Panc1 (cell line): ENCODE results near the gene TAMALIN. TPM values are rescaled to one million over a fixed set of nuclear protein-coding genes. Genes with fewer than 3 reads are reported as not detected.

Experiments
- ATAC-seq: fragments of 200-7000 bp; cut with Tn5 transposase; 2 replicates; pipeline ENCODE4 v1.9.1; 2020; ENCODE audit warnings: mild to moderate bottlenecking, moderate library complexity
- BruUV-seq: library from RNA; stranded (reverse); fragments of 400-500 nt; replicated peaks from 2 replicates; lab custom pipeline; 2021; lab: Mats Ljungman, UMichigan
- CTCF ChIA-PET: fragments of 300-600 bp; sonication (Branson Sonifier 250); formaldehyde crosslinking; loops from one replicate; lab custom pipeline; 2022; ENCODE audit warnings: antibody characterized with exemption; lab: Charles Lee
- POLR2A ChIA-PET: fragments of 300-600 bp; sonication (Branson Sonifier 250); formaldehyde crosslinking; loops from one replicate; lab custom pipeline; 2022; ENCODE audit warnings: antibody characterized with exemption; lab: Charles Lee
- DNase-seq: peaks from one replicate; pipeline ENCODE4 v3.0.0-alpha.2; 2010; ENCODE audit warnings: low read depth, low spot score
- H3K27ac ChIP-seq: 2 replicates; pipeline ENCODE4 v1.5.1; 2011; ENCODE audit warnings: mild to moderate bottlenecking, low read length, inconsistent platforms
- H3K27me3 ChIP-seq: fragments of 200-500 bp; sonication (Bioruptor generic); 2 replicates; pipeline ENCODE4 v1.6.0; 2014; ENCODE audit warnings: low read length, inconsistent platforms; ENCODE audit not compliant: control insufficient read depth, insufficient read depth
- H3K36me3 ChIP-seq: fragments of 200-500 bp; sonication (Bioruptor generic); 2 replicates; pipeline ENCODE4 v1.5.1; 2014; ENCODE audit warnings: inconsistent platforms, mild to moderate bottlenecking, low read length, moderate library complexity; ENCODE audit not compliant: control insufficient read depth, insufficient read depth
- H3K4me1 ChIP-seq: 2 replicates; pipeline ENCODE4 v1.5.1; 2011; ENCODE audit warnings: inconsistent platforms, mild to moderate bottlenecking, low read length, moderate library complexity; ENCODE audit not compliant: control insufficient read depth, insufficient read depth
- H3K4me3 ChIP-seq, 2 experiments: 2 replicates each; pipeline ENCODE4 v1.5.1; 2011 to 2012; ENCODE audit warnings: low read depth in 2 of 2, low read length in 2 of 2, mild to moderate bottlenecking in 2 of 2, inconsistent platforms in 1 of 2, moderate library complexity in 1 of 2
- H3K9me3 ChIP-seq: fragments of 200-500 bp; sonication (Bioruptor generic); 2 replicates; pipeline ENCODE4 v1.5.1; 2014; ENCODE audit warnings: low read depth, mild to moderate bottlenecking, inconsistent platforms, low read length, moderate library complexity; ENCODE audit not compliant: control insufficient read depth, insufficient read depth
- CTCF ChIP-seq: fragments of 450-650 bp; IDR thresholded peaks from 2 replicates; pipeline ENCODE4 v1.5.1; 2017; ENCODE audit warnings: mild to moderate bottlenecking
- POLR2AphosphoS5 ChIP-seq: IDR thresholded peaks from 2 replicates; pipeline ENCODE4 v1.6.1; 2012; ENCODE audit warnings: mild to moderate bottlenecking, low read depth, low read length, moderate library complexity
- REST ChIP-seq, 2 experiments: IDR thresholded peaks; 2 replicates each; pipeline ENCODE4 v1.6.1; 2011 to 2012; ENCODE audit warnings: low read depth in 2 of 2, control low read depth in 1 of 2, low read length in 1 of 2, mild to moderate bottlenecking in 1 of 2, moderate library complexity in 1 of 2; ENCODE audit not compliant: insufficient read depth in 1 of 2
- SIN3A ChIP-seq: IDR thresholded peaks from 2 replicates; pipeline ENCODE4 v1.6.1; 2012; ENCODE audit warnings: low read depth, mild to moderate bottlenecking, low read length, moderate library complexity, borderline replicate concordance; ENCODE audit not compliant: insufficient read depth
- TCF7L2 ChIP-seq: IDR thresholded peaks from 2 replicates; pipeline ENCODE4 v1.6.1; 2011; ENCODE audit warnings: mild to moderate bottlenecking, low read depth, low read length, inconsistent platforms
- in situ Hi-C: cut with HindIII; loops from 2 replicates; pipeline ENCODE4 v1.10.0; 2016; ENCODE audit warnings: low sequenced_read_pairs, low pct_unique_long_range_greater_than_20kb
- intact Hi-C: fragments of 100-400 bp; cut with micrococcal nuclease; formaldehyde crosslinking; loops from one replicate; pipeline ENCODE4 v1.10.0; 2022; ENCODE audit not compliant: unreplicated experiment
- total RNA-seq: library from RNA; stranded (reverse); gene quantifications from one replicate; pipeline ENCODE4 v1.2.1, GENCODE V29; 2021; ENCODE audit not compliant: unreplicated experiment

The TAMALIN gene
- total RNA-seq, 1 experiment from 2014 or later: 0.82 TPM

- no peak overlapping the region for H3K4me3 ChIP-seq
- ATAC-seq (no peak), DNase-seq (no peak)
- no peaks in the 10 kb centered on the region for H3K9me3 ChIP-seq
- intact Hi-C loops: no loop called here
- POLR2A ChIA-PET: interaction anchor here (0.7 kb wide), 1 partner anchor 1282 kb away, joined by 3 read pairs; no protein-coding TSS in a partner anchor
- CTCF ChIA-PET: interaction anchor here (0.6 kb wide), 1 partner anchor 232 kb away, joined by 3 read pairs; no protein-coding TSS in a partner anchor
- no peaks in the 10 kb centered on the region for H3K27me3 ChIP-seq
- in situ Hi-C loops: no loop called here
- no peaks in the 10 kb centered on the region for H3K36me3 ChIP-seq
- no peak overlapping the region for H3K27ac ChIP-seq
- H3K4me1 ChIP-seq: peaks cover 4% of the 10 kb centered on the region
- TF ChIP-seq CTCF: no peak
- no peak for TF ChIP-seq REST (IDR thresholded peaks at IDR 0.05; ENCODE audit: insufficient read depth in 1 of 2, low read depth in 2 of 2, low read length in 1 of 2)
- no peak for TF ChIP-seq TCF7L2
- no peak for TF ChIP-seq POLR2AphosphoS5
- no peak for TF ChIP-seq SIN3A
- no TSS peak for BruUV-seq
Observed at GRCh38 chr12:52046859-52047258, 40.1 kb downstream of the TAMALIN start.

- no TSS peak for BruUV-seq
- ChIA-PET CTCF (no interaction called here), POLR2A (no interaction called here)
- in situ Hi-C loops: no loop called here
- Histone ChIP-seq H3K4me1 (peaks cover 4% of the 10 kb centered on the region), H3K27me3 (no peaks in the 10 kb centered on the region), H3K9me3 (no peaks in the 10 kb centered on the region), H3K36me3 (no peaks in the 10 kb centered on the region), H3K4me3 (no peak overlapping the region), H3K27ac (no peak overlapping the region)
- intact Hi-C loops: no loop called here
- DNase-seq (no peak), ATAC-seq (no peak)
- TF ChIP-seq SIN3A: no peak
- no peak for TF ChIP-seq TCF7L2
- TF ChIP-seq POLR2AphosphoS5: no peak
- no peak for TF ChIP-seq CTCF
- TF ChIP-seq REST (IDR thresholded peaks at IDR 0.05; ENCODE audit: insufficient read depth in 1 of 2, low read depth in 2 of 2, low read length in 1 of 2): no peak
Observed at GRCh38 chr12:52049286-52049685, 42.5 kb downstream of the TAMALIN start.
